ENCODE data around the gene VPS41.
A peak's percentile ranks its signal among the peaks of the same experiment; 100 is the strongest.

Gene VPS41

DNA sequence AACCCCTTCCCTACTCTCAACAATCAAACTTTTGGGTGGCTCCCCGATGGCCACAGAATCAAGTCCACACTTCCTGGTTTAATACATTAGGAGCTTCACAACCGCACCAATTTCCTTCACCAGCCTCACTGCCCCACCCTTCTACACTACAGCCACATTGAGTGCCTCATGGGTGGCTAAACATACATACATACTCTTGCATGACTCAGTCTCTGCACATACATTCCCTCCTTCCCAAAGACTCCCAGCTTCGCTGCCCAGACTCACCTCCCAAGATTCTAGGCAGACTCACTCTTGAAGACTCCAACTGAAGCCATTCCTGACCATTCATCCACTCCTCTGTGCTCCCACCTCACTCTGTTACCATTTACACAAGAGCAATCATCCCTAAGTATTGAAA lies 15.9 kb downstream of the VPS41 start:
- Mint-ChIP-seq H3K9me3 (no peaks in the 10 kb centered on the region), H3K36me3 (ENCODE audit: insufficient read depth) (peaks cover 17% of the 10 kb centered on the region), H3K27ac (ENCODE audit: low read depth) (no peak overlapping the region)

GRCh38 chr7:38890597-38890996 lies 18.4 kb downstream of the VPS41 start:
- H3K27me3 Mint-ChIP-seq: no peaks in the 10 kb centered on the region
- H3K36me3 Mint-ChIP-seq (ENCODE audit: insufficient read depth): peaks cover 5% of the 10 kb centered on the region
- ATAC-seq (replicated peaks; ENCODE audit: extremely low read depth, poor library complexity, severe bottlenecking) (no peak), DNase-seq (ENCODE audit: low spot score in 2 of 2) (no peak)
- H3K4me1 Mint-ChIP-seq: peaks cover 35% of the 10 kb centered on the region
- H3K27ac Mint-ChIP-seq (ENCODE audit: low read depth): no peak overlapping the region
- H3K9me3 Mint-ChIP-seq: no peaks in the 10 kb centered on the region
- no peak overlapping the region for H3K4me3 Mint-ChIP-seq

More for the DNA sequence above, 15.9 kb downstream of the VPS41 start:
- Mint-ChIP-seq H3K4me3 (no peak overlapping the region), H3K27me3 (no peaks in the 10 kb centered on the region), H3K4me1 (peaks cover 30% of the 10 kb centered on the region)
- ATAC-seq (replicated peaks; ENCODE audit: extremely low read depth, poor library complexity, severe bottlenecking) (no peak), DNase-seq (ENCODE audit: low spot score in 2 of 2) (no peak)

- H3K9me3 Mint-ChIP-seq: no peaks in the 10 kb centered on the region
These were observed 19.0 kb downstream of the VPS41 start for GRCh38 chr7:38889872-38890432.

GRCh38 chr7:38889079-38889478 lies 19.9 kb downstream of the VPS41 start:
- Mint-ChIP-seq H3K36me3 (ENCODE audit: insufficient read depth) (peaks cover 3% of the 10 kb centered on the region), H3K9me3 (no peaks in the 10 kb centered on the region), H3K27me3 (no peaks in the 10 kb centered on the region), H3K4me3 (no peak overlapping the region), H3K27ac (ENCODE audit: low read depth) (no peak overlapping the region), H3K4me1 (peaks cover 36% of the 10 kb centered on the region)
- ATAC-seq (replicated peaks; ENCODE audit: extremely low read depth, poor library complexity, severe bottlenecking) (no peak), DNase-seq (ENCODE audit: low spot score in 2 of 2) (no peak)

More at GRCh38 chr7:38889872-38890432, 19.0 kb downstream of the VPS41 start:
- Mint-ChIP-seq H3K4me1 (peaks cover 38% of the 10 kb centered on the region), H3K27ac (ENCODE audit: low read depth) (no peak overlapping the region), H3K4me3 (no peak overlapping the region), H3K27me3 (no peaks in the 10 kb centered on the region), H3K36me3 (ENCODE audit: insufficient read depth) (peaks cover 1% of the 10 kb centered on the region)
- DNase-seq (ENCODE audit: low spot score in 2 of 2): no peak
- ATAC-seq (replicated peaks; ENCODE audit: extremely low read depth, poor library complexity, severe bottlenecking): no peak

DNA sequence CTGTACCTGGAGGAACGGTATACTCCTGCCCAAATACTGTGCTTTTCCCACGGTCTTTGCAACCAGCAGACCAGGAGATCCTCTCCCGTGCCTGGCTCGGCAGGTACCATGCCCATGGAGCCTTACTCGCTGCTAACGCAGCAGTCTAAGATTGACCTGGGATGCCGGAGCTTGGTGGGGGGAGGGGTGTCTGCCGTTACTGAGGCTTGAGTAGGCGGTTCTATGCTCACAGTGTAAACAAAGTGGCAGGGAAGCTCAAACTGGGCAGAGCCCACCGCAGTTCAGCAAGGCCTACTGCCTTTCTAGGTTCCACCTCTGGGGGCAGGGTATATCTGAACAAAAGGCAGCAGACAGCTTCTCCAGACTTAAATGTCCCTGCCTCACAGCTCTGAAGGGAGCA lies 22.7 kb downstream of the VPS41 start:
- ATAC-seq (replicated peaks; ENCODE audit: extremely low read depth, poor library complexity, severe bottlenecking) (no peak), DNase-seq (ENCODE audit: low spot score in 2 of 2) (no peak)
- no peak overlapping the region for H3K27ac Mint-ChIP-seq (ENCODE audit: low read depth)
- no peaks in the 10 kb centered on the region for H3K27me3 Mint-ChIP-seq
- H3K4me3 Mint-ChIP-seq: no peak overlapping the region
- H3K36me3 Mint-ChIP-seq (ENCODE audit: insufficient read depth): peaks cover 2% of the 10 kb centered on the region
- no peaks in the 10 kb centered on the region for H3K9me3 Mint-ChIP-seq
- H3K4me1 Mint-ChIP-seq: peaks cover 44% of the 10 kb centered on the region

GRCh38 chr7:38883706-38884105 lies 25.3 kb downstream of the VPS41 start:
- Mint-ChIP-seq H3K9me3 (no peaks in the 10 kb centered on the region), H3K27ac (ENCODE audit: low read depth) (no peak overlapping the region), H3K4me3 (no peak overlapping the region), H3K27me3 (no peaks in the 10 kb centered on the region), H3K4me1 (peaks cover 60% of the 10 kb centered on the region), H3K36me3 (ENCODE audit: insufficient read depth) (peaks cover 2% of the 10 kb centered on the region)
- ATAC-seq (replicated peaks; ENCODE audit: extremely low read depth, poor library complexity, severe bottlenecking) (no peak), DNase-seq (ENCODE audit: low spot score in 2 of 2) (no peak)

GRCh38 chr7:38881947-38882684 lies 26.9 kb downstream of the VPS41 start:
- H3K36me3 Mint-ChIP-seq (ENCODE audit: insufficient read depth): peaks cover 2% of the 10 kb centered on the region
- no peaks in the 10 kb centered on the region for H3K9me3 Mint-ChIP-seq
- peak overlapping the region; percentile 70 for H3K27ac Mint-ChIP-seq (ENCODE audit: low read depth)
- DNase-seq (ENCODE audit: low spot score in 2 of 2) (no peak), ATAC-seq (replicated peaks; ENCODE audit: extremely low read depth, poor library complexity, severe bottlenecking) (no peak)
- H3K4me3 Mint-ChIP-seq: no peak overlapping the region
- H3K4me1 Mint-ChIP-seq: peaks cover 56% of the 10 kb centered on the region
- no peaks in the 10 kb centered on the region for H3K27me3 Mint-ChIP-seq

GRCh38 chr7:38881015-38881414 lies 28.0 kb downstream of the VPS41 start:
- no peak for DNase-seq (ENCODE audit: low spot score in 2 of 2)
- no peak overlapping the region for H3K4me3 Mint-ChIP-seq
- H3K4me1 Mint-ChIP-seq: peaks cover 62% of the 10 kb centered on the region
- H3K36me3 Mint-ChIP-seq (ENCODE audit: insufficient read depth): peaks cover 2% of the 10 kb centered on the region
- no peak for ATAC-seq (replicated peaks; ENCODE audit: extremely low read depth, poor library complexity, severe bottlenecking)
- H3K9me3 Mint-ChIP-seq: no peaks in the 10 kb centered on the region
- no peak overlapping the region for H3K27ac Mint-ChIP-seq (ENCODE audit: low read depth)
- H3K27me3 Mint-ChIP-seq: no peaks in the 10 kb centered on the region

GRCh38 chr7:38880454-38880853 lies 28.5 kb downstream of the VPS41 start:
- Mint-ChIP-seq H3K4me1 (peaks cover 60% of the 10 kb centered on the region), H3K27ac (ENCODE audit: low read depth) (no peak overlapping the region), H3K36me3 (ENCODE audit: insufficient read depth) (peaks cover 2% of the 10 kb centered on the region), H3K4me3 (no peak overlapping the region), H3K9me3 (no peaks in the 10 kb centered on the region), H3K27me3 (no peaks in the 10 kb centered on the region)
- ATAC-seq (replicated peaks; ENCODE audit: extremely low read depth, poor library complexity, severe bottlenecking) (no peak), DNase-seq (ENCODE audit: low spot score in 2 of 2) (no peak)

- Mint-ChIP-seq H3K9me3 (no peaks in the 10 kb centered on the region), H3K4me3 (no peak overlapping the region), H3K27me3 (no peaks in the 10 kb centered on the region), H3K36me3 (ENCODE audit: insufficient read depth) (peaks cover 2% of the 10 kb centered on the region), H3K4me1 (peaks cover 61% of the 10 kb centered on the region), H3K27ac (ENCODE audit: low read depth) (no peak overlapping the region)
- ATAC-seq (replicated peaks; ENCODE audit: extremely low read depth, poor library complexity, severe bottlenecking) (peak; percentile 89), DNase-seq (ENCODE audit: low spot score in 2 of 2) (no peak)
These were observed 29.0 kb downstream of the VPS41 start for GRCh38 chr7:38880035-38880434.

DNA sequence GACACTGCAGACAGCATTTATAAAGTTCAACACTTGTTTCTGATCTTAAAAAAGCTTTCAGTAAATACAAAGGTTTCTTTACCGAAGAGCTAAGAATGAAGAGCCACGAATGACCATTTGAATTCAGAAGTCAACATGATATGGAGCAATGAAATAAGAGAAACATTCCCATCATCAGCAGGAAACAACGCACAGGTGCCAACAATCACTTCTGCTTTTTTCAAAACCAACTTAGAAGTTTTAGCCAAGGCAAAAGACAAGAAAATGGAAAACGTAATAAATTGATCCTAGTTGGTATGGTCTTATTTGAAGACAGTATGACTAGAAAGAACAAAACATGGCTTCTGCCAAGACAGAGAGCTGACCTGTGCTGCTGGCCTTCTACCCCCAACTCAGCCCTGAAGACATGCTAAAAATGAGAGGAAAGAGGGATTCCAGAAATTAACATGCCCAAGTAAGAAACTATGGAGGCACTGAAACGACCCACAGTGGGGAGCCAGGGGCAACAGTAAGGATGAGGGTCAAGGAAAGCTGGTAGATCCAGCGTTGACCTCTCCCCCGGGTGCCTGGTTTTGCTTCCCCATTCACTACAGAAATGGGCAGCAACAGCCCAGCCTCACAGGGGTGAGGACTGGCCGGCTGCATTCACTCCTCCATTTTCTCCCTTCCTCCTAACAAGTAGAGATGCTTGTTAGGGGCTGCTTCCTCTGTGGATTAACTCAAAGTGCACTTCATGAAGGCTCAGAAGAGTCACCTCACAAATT lies 30.1 kb downstream of the VPS41 start:
- Mint-ChIP-seq H3K36me3 (ENCODE audit: insufficient read depth) (no peaks in the 10 kb centered on the region), H3K4me3 (no peak overlapping the region), H3K27ac (ENCODE audit: low read depth) (no peak overlapping the region), H3K4me1 (peaks cover 61% of the 10 kb centered on the region), H3K27me3 (no peaks in the 10 kb centered on the region), H3K9me3 (no peaks in the 10 kb centered on the region)
- DNase-seq (ENCODE audit: low spot score in 2 of 2) (no peak), ATAC-seq (replicated peaks; ENCODE audit: extremely low read depth, poor library complexity, severe bottlenecking) (no peak)

DNA sequence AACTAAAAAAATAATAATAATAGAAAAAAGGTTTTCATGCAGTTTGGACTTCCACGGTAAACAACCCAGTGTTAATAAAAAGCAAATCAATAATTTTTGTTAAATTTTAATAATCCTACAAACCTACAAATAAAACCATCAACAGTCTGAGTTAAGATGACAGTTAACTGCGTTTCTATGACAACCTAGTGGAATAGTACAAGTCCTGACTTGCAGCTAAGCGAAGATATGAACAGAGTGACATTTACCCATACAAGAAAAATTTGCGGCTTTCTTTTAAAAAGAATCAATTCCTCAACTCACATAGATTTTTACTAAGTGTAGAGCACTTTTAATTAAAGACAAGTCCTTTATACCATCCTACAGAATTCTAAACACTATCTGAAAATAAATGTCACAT lies 35.6 kb downstream of the VPS41 start:
- Mint-ChIP-seq H3K27me3 (no peaks in the 10 kb centered on the region), H3K27ac (ENCODE audit: low read depth) (no peak overlapping the region), H3K36me3 (ENCODE audit: insufficient read depth) (peaks cover 4% of the 10 kb centered on the region), H3K4me1 (peaks cover 24% of the 10 kb centered on the region), H3K4me3 (no peak overlapping the region), H3K9me3 (no peaks in the 10 kb centered on the region)
- ATAC-seq (replicated peaks; ENCODE audit: extremely low read depth, poor library complexity, severe bottlenecking) (no peak), DNase-seq (ENCODE audit: low spot score in 2 of 2) (no peak)

- Mint-ChIP-seq H3K4me3 (no peak overlapping the region), H3K27me3 (no peaks in the 10 kb centered on the region), H3K9me3 (no peaks in the 10 kb centered on the region), H3K36me3 (ENCODE audit: insufficient read depth) (peaks cover 4% of the 10 kb centered on the region), H3K27ac (ENCODE audit: low read depth) (no peak overlapping the region), H3K4me1 (peaks cover 17% of the 10 kb centered on the region)
- ATAC-seq (replicated peaks; ENCODE audit: extremely low read depth, poor library complexity, severe bottlenecking) (no peak), DNase-seq (ENCODE audit: low spot score in 2 of 2) (no peak)
These were observed 36.8 kb downstream of the VPS41 start for GRCh38 chr7:38872202-38872601.
